ENCODE measurements around the gene SEC24D.

DNA sequence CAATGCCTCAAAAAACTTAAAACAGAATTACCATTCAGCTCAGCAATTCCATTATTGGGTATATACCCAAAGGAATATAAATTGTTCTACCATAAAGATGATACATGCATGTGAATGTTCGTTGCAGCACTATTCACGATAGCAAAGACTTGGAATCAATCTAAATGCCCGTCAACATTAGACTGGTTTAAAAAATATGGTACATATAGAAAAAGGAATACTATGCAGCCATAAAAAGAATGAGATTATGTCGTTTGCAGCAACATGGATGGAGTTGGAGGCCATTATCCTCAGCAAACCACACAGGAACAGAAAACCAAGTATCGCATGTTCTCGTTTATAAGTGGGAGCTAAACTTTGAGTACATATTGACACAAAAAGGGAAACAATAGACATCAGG lies 41.9 kb upstream of the SEC24D start:
- TF ChIP-seq, protein P1, sequence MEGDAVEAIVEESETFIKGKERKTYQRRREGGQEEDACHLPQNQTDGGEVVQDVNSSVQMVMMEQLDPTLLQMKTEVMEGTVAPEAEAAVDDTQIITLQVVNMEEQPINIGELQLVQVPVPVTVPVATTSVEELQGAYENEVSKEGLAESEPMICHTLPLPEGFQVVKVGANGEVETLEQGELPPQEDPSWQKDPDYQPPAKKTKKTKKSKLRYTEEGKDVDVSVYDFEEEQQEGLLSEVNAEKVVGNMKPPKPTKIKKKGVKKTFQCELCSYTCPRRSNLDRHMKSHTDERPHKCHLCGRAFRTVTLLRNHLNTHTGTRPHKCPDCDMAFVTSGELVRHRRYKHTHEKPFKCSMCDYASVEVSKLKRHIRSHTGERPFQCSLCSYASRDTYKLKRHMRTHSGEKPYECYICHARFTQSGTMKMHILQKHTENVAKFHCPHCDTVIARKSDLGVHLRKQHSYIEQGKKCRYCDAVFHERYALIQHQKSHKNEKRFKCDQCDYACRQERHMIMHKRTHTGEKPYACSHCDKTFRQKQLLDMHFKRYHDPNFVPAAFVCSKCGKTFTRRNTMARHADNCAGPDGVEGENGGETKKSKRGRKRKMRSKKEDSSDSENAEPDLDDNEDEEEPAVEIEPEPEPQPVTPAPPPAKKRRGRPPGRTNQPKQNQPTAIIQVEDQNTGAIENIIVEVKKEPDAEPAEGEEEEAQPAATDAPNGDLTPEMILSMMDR (IDR thresholded peaks at IDR 0.05), result no peak
- TF ChIP-seq POLR2A (IDR thresholded peaks at IDR 0.05) (no peak), POLR2AphosphoS5 (IDR thresholded peaks at IDR 0.05) (no peak)

Data from breast epithelium (tissue), 3 donors.